A549 treated with DMSO at 1 μM for 4 hours (cell line): ENCODE measurements around the gene PCBD2. TPM values are rescaled to one million over a fixed set of nuclear protein-coding genes. Genes with fewer than 3 reads are reported as not detected.

Experiments used
- total RNA-seq: library from RNA; stranded (reverse); fragments of 200-300 nt; extraction: Qiagen RNA extraction; gene quantifications from 5 replicates; pipeline ENCODE4 v1.2.3, GENCODE V29; 2022; ENCODE audit warnings: low read depth

Gene PCBD2
- total RNA-seq, result 10.1 to 13.4 TPM (median 10.7 TPM) in 5 replicates

GRCh38 chr5:134904610-134905245 is at the start of gene PCBD2:
Gene PCBD2 (plus strand): TSS chr5:134905131. CDS start chr5:134905140, 9 bp downstream.

GRCh38 chr5:134873987-134874830 is 30.7 kb upstream of the PCBD2 start, which contains the start of gene TXNDC15:
Gene TXNDC15 (plus strand): TSS chr5:134874371. CDS start chr5:134874428, 57 bp downstream.

GRCh38 chr5:134967607-134968006 is 62.7 kb downstream of the PCBD2 start, which contains the start of gene CATSPER3:
Gene CATSPER3 (plus strand): TSS chr5:134967907. CDS start chr5:134967992, 85 bp downstream.

Other genes starting within 250 kb of the PCBD2 start
- 22.7 to 30.0 TPM (median 28.3 TPM) in 5 replicates for gene CAMLG, start 166.6 kb upstream of the PCBD2 start, total RNA-seq
- 57.2 to 74.3 TPM (median 71.3 TPM) in 5 replicates for gene DDX46, start 146.4 kb upstream of the PCBD2 start, total RNA-seq
- gene C5orf24, start 59.2 kb upstream of the PCBD2 start, total RNA-seq, result 19.8 to 30.3 TPM (median 27.0 TPM) in 5 replicates
- gene TXNDC15, start 30.8 kb upstream of the PCBD2 start, total RNA-seq, result 47.5 to 57.1 TPM (median 51.1 TPM) in 5 replicates
- gene CATSPER3, start 62.8 kb downstream of the PCBD2 start, total RNA-seq, result 0.17 to 0.63 TPM (median 0.47 TPM) in 5 replicates
- 25.1 to 36.5 TPM (median 32.3 TPM) in 5 replicates for gene PITX1, start 129.1 kb downstream of the PCBD2 start, total RNA-seq